H9 (cell line): Measurements from ENCODE around the gene ZNF609. TPM values are rescaled to one million over a fixed set of nuclear protein-coding genes. Genes with fewer than 3 reads are reported as not detected.
A peak's percentile ranks its signal among the peaks of the same experiment; 100 is the strongest.
"Not testable (repeated sequence)": the region's sequence is repeated elsewhere in the genome, so short reads cannot be mapped to it uniquely, and the experiment has no call there.

ENCODE experiments used
- DNase-seq: peaks from one replicate; pipeline ENCODE4 v3.0.0-alpha.2; 2017
- H2AFZ ChIP-seq: one replicate; pipeline ENCODE4 v1.6.1; 2013; ENCODE audit warnings: mild to moderate bottlenecking, low read length, control low read depth, moderate library complexity
- H2AK5ac ChIP-seq: 2 replicates; pipeline ENCODE4 v1.6.1; 2013; ENCODE audit warnings: low read length, control low read depth, mixed read lengths; ENCODE audit not compliant: insufficient read length
- H2BK120ac ChIP-seq: one replicate; pipeline ENCODE4 v1.6.1; 2013; ENCODE audit warnings: low read depth, mild to moderate bottlenecking, low read length, control low read depth, inconsistent platforms; ENCODE audit not compliant: poor library complexity, severe bottlenecking
- H2BK12ac ChIP-seq: 2 replicates; pipeline ENCODE4 v1.6.1; 2013; ENCODE audit warnings: low read length, control low read depth, mixed read lengths, low read depth; ENCODE audit not compliant: insufficient read length
- H2BK15ac ChIP-seq: 2 replicates; pipeline ENCODE4 v1.6.1; 2013; ENCODE audit warnings: low read depth, low read length, control low read depth
- H2BK20ac ChIP-seq: one replicate; pipeline ENCODE4 v1.6.1; 2013; ENCODE audit warnings: low read depth, mild to moderate bottlenecking, low read length, control low read depth, inconsistent platforms; ENCODE audit not compliant: poor library complexity, severe bottlenecking
- H2BK5ac ChIP-seq: 2 replicates; pipeline ENCODE4 v1.6.1; 2013; ENCODE audit warnings: low read length, control low read depth, mixed read lengths; ENCODE audit not compliant: insufficient read length
- H3K14ac ChIP-seq: 2 replicates; pipeline ENCODE4 v1.6.1; 2013; ENCODE audit warnings: low read length, control low read depth; ENCODE audit not compliant: insufficient read depth
- H3K18ac ChIP-seq: 2 replicates; pipeline ENCODE4 v1.6.1; 2013; ENCODE audit warnings: low read depth, mild to moderate bottlenecking, mixed read lengths, low read length, control low read depth; ENCODE audit not compliant: insufficient read length
- H3K23ac ChIP-seq: 2 replicates; pipeline ENCODE4 v1.6.1; 2013; ENCODE audit warnings: low read length, control low read depth, mixed read lengths, low read depth; ENCODE audit not compliant: insufficient read length
- H3K23me2 ChIP-seq: 2 replicates; pipeline ENCODE4 v1.6.1; 2013; ENCODE audit warnings: low read depth, mild to moderate bottlenecking, mixed read lengths, low read length, control low read depth; ENCODE audit not compliant: insufficient read length, poor library complexity, severe bottlenecking
- H3K27ac ChIP-seq: 2 replicates; pipeline ENCODE4 v1.5.1; 2013; ENCODE audit warnings: low read length, control low read depth, mixed read lengths, low read depth; ENCODE audit not compliant: insufficient read length
- H3K27me3 ChIP-seq: 2 replicates; pipeline ENCODE4 v1.6.1; 2013; ENCODE audit warnings: low read length, control low read depth, inconsistent platforms; ENCODE audit not compliant: insufficient read depth
- H3K4ac ChIP-seq: 2 replicates; pipeline ENCODE4 v1.6.1; 2013; ENCODE audit warnings: low read depth, mild to moderate bottlenecking, control low read depth, inconsistent platforms, low read length, moderate library complexity
- H3K4me1 ChIP-seq: 2 replicates; pipeline ENCODE4 v1.6.1; 2013; ENCODE audit warnings: low read length, control low read depth, inconsistent platforms; ENCODE audit not compliant: insufficient read depth
- H3K4me2 ChIP-seq: 2 replicates; pipeline ENCODE4 v1.6.1; 2013; ENCODE audit warnings: low read length, control low read depth, mixed read lengths; ENCODE audit not compliant: insufficient read length, insufficient read depth
- H3K56ac ChIP-seq: 2 replicates; pipeline ENCODE4 v1.6.1; 2013; ENCODE audit warnings: low read depth, mild to moderate bottlenecking, mixed read lengths, low read length, control low read depth; ENCODE audit not compliant: insufficient read length
- H3K79me1 ChIP-seq: 2 replicates; pipeline ENCODE4 v1.6.1; 2013; ENCODE audit warnings: low read depth, mild to moderate bottlenecking, moderate library complexity, low read length, control low read depth, inconsistent platforms; ENCODE audit not compliant: insufficient read depth, poor library complexity, severe bottlenecking
- H3K79me2 ChIP-seq: 2 replicates; pipeline ENCODE4 v1.6.1; 2013; ENCODE audit warnings: low read length, control low read depth, inconsistent platforms; ENCODE audit not compliant: insufficient read depth
- H3K9ac ChIP-seq: 2 replicates; pipeline ENCODE4 v1.6.1; 2013; ENCODE audit warnings: low read length, control low read depth, mixed read lengths; ENCODE audit not compliant: insufficient read length; ENCODE audit errors: extremely low read depth
- H3K9me3 ChIP-seq: one replicate; pipeline ENCODE4 v1.6.1; 2013; ENCODE audit warnings: low read depth, low read length, inconsistent platforms; ENCODE audit not compliant: control insufficient read depth
- H3T11ph ChIP-seq: one replicate; pipeline ENCODE4 v1.6.1; 2013; ENCODE audit warnings: mild to moderate bottlenecking, low read length, control low read depth, inconsistent platforms
- H4K20me1 ChIP-seq: one replicate; pipeline ENCODE4 v1.6.1; 2013; ENCODE audit not compliant: control insufficient read depth, insufficient read length, insufficient read depth
- H4K5ac ChIP-seq: 2 replicates; pipeline ENCODE4 v1.6.1; 2013; ENCODE audit warnings: low read depth, mild to moderate bottlenecking, mixed read lengths, low read length, control low read depth; ENCODE audit not compliant: insufficient read length
- H4K8ac ChIP-seq: replicated peaks from 2 replicates; pipeline ENCODE4 v1.6.1; 2013; ENCODE audit warnings: low read length, control low read depth, mixed read lengths, low read depth; ENCODE audit not compliant: insufficient read length
- H4K91ac ChIP-seq: 2 replicates; pipeline ENCODE4 v1.6.1; 2013; ENCODE audit warnings: low read depth, mild to moderate bottlenecking, moderate library complexity, mixed read lengths, low read length, control low read depth; ENCODE audit not compliant: insufficient read length
- H3K27ac Mint-ChIP-seq, 3 experiments: 2 replicates in 2 of 3; 3 replicates in 1 of 3; pipeline ENCODE4 v1.8.0; 2020 to 2021; ENCODE audit warnings: mixed read lengths in 3 of 3, mild to moderate bottlenecking in 1 of 3, moderate library complexity in 1 of 3
- H3K27me3 Mint-ChIP-seq: 2 replicates; pipeline ENCODE4 v1.8.0; 2021; ENCODE audit warnings: low read depth, mild to moderate bottlenecking, moderate library complexity, mixed read lengths
- H3K36me3 Mint-ChIP-seq, 3 experiments: 2 replicates in 2 of 3; 3 replicates in 1 of 3; pipeline ENCODE4 v1.8.0; 2020 to 2021; ENCODE audit warnings: low read depth in 3 of 3, mixed read lengths in 3 of 3; ENCODE audit not compliant: insufficient read depth in 1 of 3
- H3K4me1 Mint-ChIP-seq, 2 experiments: 2 replicates each; pipeline ENCODE4 v1.8.0; 2020; ENCODE audit warnings: mixed read lengths in 2 of 2
- H3K4me3 Mint-ChIP-seq, 2 experiments: 2 replicates in 1 of 2; 3 replicates in 1 of 2; pipeline ENCODE4 v1.8.0; 2020 to 2021; ENCODE audit warnings: mild to moderate bottlenecking in 2 of 2, mixed read lengths in 2 of 2, moderate library complexity in 1 of 2
- H3K9me3 Mint-ChIP-seq, 2 experiments: 2 replicates in 1 of 2; 3 replicates in 1 of 2; pipeline ENCODE4 v1.8.0; 2020; ENCODE audit warnings: mild to moderate bottlenecking in 2 of 2, mixed read lengths in 2 of 2, moderate library complexity in 1 of 2
- WGBS: extraction: QIAGEN DNeasy Blood & Tissue Kit; methylation state at CpG from one replicate; pipeline ENCODE4 v1.1.7; 2013; ENCODE audit warnings: missing lambda C conversion rate, low lambda C conversion rate, mixed read lengths; ENCODE audit not compliant: insufficient read length; ENCODE audit errors: extremely low coverage; 5-methylcytosine and 5-hydroxymethylcytosine counted together
- total RNA-seq: library from RNA; stranded (reverse); gene quantifications from 2 replicates; pipeline ENCODE4 v1.2.1, GENCODE V29; 2021
- TF ChIP-seq, protein P1 (sequence below): fragments of 200-600 bp; sonication (generic); conservative IDR thresholded peaks from 3 replicates; pipeline ENCODE4 v1.8.0; 2021; ENCODE audit warnings: antibody characterized with exemption, mild to moderate bottlenecking

The ZNF609 gene
- total RNA-seq, 1 experiment from 2014 or later: 45.3 TPM

DNA sequence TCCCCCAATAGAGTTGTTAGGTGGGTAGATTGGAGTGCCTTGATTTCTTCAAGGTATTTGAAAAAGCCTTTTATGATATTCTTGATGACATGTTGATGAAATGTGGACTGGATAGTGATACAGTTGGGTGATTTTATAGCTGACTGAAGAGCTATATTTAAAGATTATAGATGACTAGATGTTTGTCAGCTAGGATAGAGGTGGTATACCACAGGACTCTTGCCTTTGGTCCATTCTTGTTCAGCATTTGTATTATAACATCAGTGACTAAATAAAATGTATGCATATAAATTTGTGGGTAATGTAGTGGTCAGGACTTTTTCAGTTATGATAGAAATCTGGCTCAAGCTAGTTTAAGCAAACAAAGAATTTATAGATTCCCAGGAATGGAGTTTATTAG lies 143.9 kb downstream of the ZNF609 start:
- no peaks in the 10 kb centered on the region; a peak in 1 of 7 replicates for H3K36me3 Mint-ChIP-seq
- H3K27me3 Mint-ChIP-seq: no peaks in the 10 kb centered on the region
- no peaks in the 10 kb centered on the region for H3K9me3 Mint-ChIP-seq
- H3K4me2 ChIP-seq: no peak overlapping the region
- H2AFZ ChIP-seq: no peak overlapping the region
- no peaks in the 10 kb centered on the region for H3K4me1 ChIP-seq
- H3K14ac ChIP-seq: no peak overlapping the region
- no peak overlapping the region for H4K5ac ChIP-seq
- H3K27ac ChIP-seq: no peak overlapping the region
- no peak overlapping the region for H3T11ph ChIP-seq
- H3K4me3 Mint-ChIP-seq: no peak overlapping the region
- no peak overlapping the region for H3K4ac ChIP-seq
- no peak overlapping the region for H4K91ac ChIP-seq
- H3K27me3 ChIP-seq: no peaks in the 10 kb centered on the region
- no peak for DNase-seq
- H2BK5ac ChIP-seq: no peak overlapping the region
- H2BK15ac ChIP-seq: no peak overlapping the region
- peaks cover 12% of the 10 kb centered on the region for H3K79me1 ChIP-seq
- no peak overlapping the region for H4K8ac ChIP-seq
- TF ChIP-seq, protein P1, sequence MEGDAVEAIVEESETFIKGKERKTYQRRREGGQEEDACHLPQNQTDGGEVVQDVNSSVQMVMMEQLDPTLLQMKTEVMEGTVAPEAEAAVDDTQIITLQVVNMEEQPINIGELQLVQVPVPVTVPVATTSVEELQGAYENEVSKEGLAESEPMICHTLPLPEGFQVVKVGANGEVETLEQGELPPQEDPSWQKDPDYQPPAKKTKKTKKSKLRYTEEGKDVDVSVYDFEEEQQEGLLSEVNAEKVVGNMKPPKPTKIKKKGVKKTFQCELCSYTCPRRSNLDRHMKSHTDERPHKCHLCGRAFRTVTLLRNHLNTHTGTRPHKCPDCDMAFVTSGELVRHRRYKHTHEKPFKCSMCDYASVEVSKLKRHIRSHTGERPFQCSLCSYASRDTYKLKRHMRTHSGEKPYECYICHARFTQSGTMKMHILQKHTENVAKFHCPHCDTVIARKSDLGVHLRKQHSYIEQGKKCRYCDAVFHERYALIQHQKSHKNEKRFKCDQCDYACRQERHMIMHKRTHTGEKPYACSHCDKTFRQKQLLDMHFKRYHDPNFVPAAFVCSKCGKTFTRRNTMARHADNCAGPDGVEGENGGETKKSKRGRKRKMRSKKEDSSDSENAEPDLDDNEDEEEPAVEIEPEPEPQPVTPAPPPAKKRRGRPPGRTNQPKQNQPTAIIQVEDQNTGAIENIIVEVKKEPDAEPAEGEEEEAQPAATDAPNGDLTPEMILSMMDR: no peak
- H2BK120ac ChIP-seq: no peak overlapping the region
- peak overlapping the region in 1 of 3 experiments; percentile 51; a peak in 1 of 7 replicates for H3K27ac Mint-ChIP-seq
- H3K79me2 ChIP-seq: peaks cover 4% of the 10 kb centered on the region; the same call in 1 of the 2 replicates
- H4K20me1 ChIP-seq: no peaks in the 10 kb centered on the region
- no peaks in the 10 kb centered on the region for H3K9me3 ChIP-seq
- H3K56ac ChIP-seq: no peak overlapping the region
- H3K23ac ChIP-seq: no peak overlapping the region
- H2BK12ac ChIP-seq: no peak overlapping the region
- H2BK20ac ChIP-seq: no peak overlapping the region
- peaks cover 19 to 25% of the 10 kb centered on the region in 2 experiments for H3K4me1 Mint-ChIP-seq
- H3K9ac ChIP-seq: no peak overlapping the region
- no peak overlapping the region for H3K18ac ChIP-seq
- H2AK5ac ChIP-seq: no peak overlapping the region
- H3K23me2 ChIP-seq: no peaks in the 10 kb centered on the region

- H2BK5ac ChIP-seq, H2BK120ac ChIP-seq, H4K5ac ChIP-seq, H3K4me3 Mint-ChIP-seq, H2AK5ac ChIP-seq, H3K79me1 ChIP-seq, H3K9ac ChIP-seq, H3K9me3 ChIP-seq, H2BK12ac ChIP-seq, H2BK20ac ChIP-seq, H3K27me3 Mint-ChIP-seq, H4K91ac ChIP-seq, H2BK15ac ChIP-seq, H3K4ac ChIP-seq, H3K18ac ChIP-seq, DNase-seq, H3K23ac ChIP-seq, H3K27ac ChIP-seq, H4K20me1 ChIP-seq, H3K23me2 ChIP-seq, H3K4me2 ChIP-seq, H3K27me3 ChIP-seq, H3K56ac ChIP-seq, H3K79me2 ChIP-seq, H3K14ac ChIP-seq, H4K8ac ChIP-seq, H3K4me1 ChIP-seq, H3K27ac Mint-ChIP-seq, H3T11ph ChIP-seq, H3K36me3 Mint-ChIP-seq, H3K9me3 Mint-ChIP-seq, H2AFZ ChIP-seq: not testable (repeated sequence)
- no CpG with 5 or more reads among the region's 6 CpGs for WGBS
- peaks cover 14 to 20% of the 10 kb centered on the region in 2 experiments for H3K4me1 Mint-ChIP-seq
These were observed 147.0 kb downstream of the ZNF609 start for GRCh38 chr15:64607416-64607815.
